Right lobe of liver (tissue), 6 donors: ENCODE measurements around the gene PTPRR. TPM values are rescaled to one million over a fixed set of nuclear protein-coding genes. Genes with fewer than 3 reads are reported as not detected.

Experiments used
- ATAC-seq, 4 donors: fragments of 200-7000 bp; cut with Tn5 transposase; one replicate each; pipeline ENCODE4 v1.9.1; 2020; ENCODE audit warnings: mild to moderate bottlenecking in 4 of 4, moderate library complexity in 4 of 4
- DNase-seq, 3 donors: peaks; one replicate each; pipeline ENCODE4 v3.0.0-alpha.2; 2020
- H3K27ac ChIP-seq, 3 donors: fragments of 200-600 bp; one replicate each; pipeline ENCODE4 v1.8.0; 2022
- H3K27me3 ChIP-seq, 2 donors: fragments of 200-600 bp; one replicate each; pipeline ENCODE4 v1.8.0; 2022
- H3K36me3 ChIP-seq, 4 donors: fragments of 200-600 bp; sonication (generic) in 1 of 4; one replicate each; pipeline versions ENCODE4 v1.5.1 to v1.8.0; 2017 to 2022; ENCODE audit warnings: control low read depth in 1 of 4
- H3K4me1 ChIP-seq, 4 donors: fragments of 200-600 bp; sonication (generic) in 1 of 4; one replicate each; pipeline versions ENCODE4 v1.5.1 to v1.8.0; 2017 to 2022; ENCODE audit warnings: control low read depth in 1 of 4
- H3K4me3 ChIP-seq, 3 donors: fragments of 200-600 bp; one replicate each; pipeline ENCODE4 v1.8.0; 2022
- H3K9me3 ChIP-seq, 4 donors: fragments of 200-600 bp; sonication (generic) in 1 of 4; one replicate each; pipeline versions ENCODE4 v1.5.1 to v1.8.0; 2017 to 2022; ENCODE audit warnings: control low read depth in 1 of 4
- POLR2A ChIP-seq: fragments of 450-650 bp; IDR thresholded peaks from one replicate; pipeline ENCODE4 v1.6.1; 2017; ENCODE audit warnings: antibody characterized with exemption, mild to moderate bottlenecking
- WGBS: methylation state at CpG from one replicate; pipeline ENCODE4 v1.1.6; 2018; ENCODE audit warnings: low coverage, low lambda C conversion rate; ENCODE audit not compliant: insufficient coverage; ENCODE audit errors: missing lambda C conversion rate; 5-methylcytosine and 5-hydroxymethylcytosine counted together
- intact Hi-C, 2 donors: fragments of 100-400 bp; cut with DNase I; formaldehyde crosslinking; loops; one replicate each; pipeline versions ENCODE4 v1.11.2 to v1.14.1; 2022
- total RNA-seq, 6 experiments: library from RNA; depleted of rRNA in 2 of 6; stranded (reverse); fragments of >200 nt in 2 of 6; fragmentation: NEBNext Ultra II Directional in 3 of 6; extraction: Animal tissue kit (Norgen Biotek cat#: 25700) in 3 of 6; gene quantifications; one replicate each; pipeline versions ENCODE4 v1.1.0 to v1.2.4, GENCODE V29; 2016 to 2023
- TF ChIP-seq, protein P1 (sequence below), 4 donors: fragments of 200-600 bp in 3 of 4; fragments of 450-650 bp in 1 of 4; IDR thresholded peaks; one replicate each; pipeline versions ENCODE4 v1.5.1 to v1.8.0; 2016 to 2022; ENCODE audit warnings: antibody characterized with exemption in 4 of 4, mild to moderate bottlenecking in 2 of 4
- donor health status: DM: no; HTN: yes; CAD: no.
- donor health status: DM: no; HTN: no; CAD: no.
- donor health status: DM: no; HTN: no; CAD: no.
- donor health status: DM: no; HTN: yes; CAD: no.
- donor health status: DM: no; HTN: yes; CAD: no.

PTPRR gene
- total RNA-seq, 6 experiments from 2014 or later: 0.12 TPM; not detected in 5

- Histone ChIP-seq H3K27me3 (no peaks in the 10 kb centered on the region), H3K36me3 (no peaks in the 10 kb centered on the region), H3K4me1 (no peaks in the 10 kb centered on the region), H3K27ac (no peak overlapping the region), H3K9me3 (no peaks in the 10 kb centered on the region), H3K4me3 (no peak overlapping the region)
- intact Hi-C loops: no loop called here
- WGBS: 76% methylated on average over 1 of the region's 1 CpG
- ATAC-seq (no peak), DNase-seq (no peak)
- TF ChIP-seq, protein P1, sequence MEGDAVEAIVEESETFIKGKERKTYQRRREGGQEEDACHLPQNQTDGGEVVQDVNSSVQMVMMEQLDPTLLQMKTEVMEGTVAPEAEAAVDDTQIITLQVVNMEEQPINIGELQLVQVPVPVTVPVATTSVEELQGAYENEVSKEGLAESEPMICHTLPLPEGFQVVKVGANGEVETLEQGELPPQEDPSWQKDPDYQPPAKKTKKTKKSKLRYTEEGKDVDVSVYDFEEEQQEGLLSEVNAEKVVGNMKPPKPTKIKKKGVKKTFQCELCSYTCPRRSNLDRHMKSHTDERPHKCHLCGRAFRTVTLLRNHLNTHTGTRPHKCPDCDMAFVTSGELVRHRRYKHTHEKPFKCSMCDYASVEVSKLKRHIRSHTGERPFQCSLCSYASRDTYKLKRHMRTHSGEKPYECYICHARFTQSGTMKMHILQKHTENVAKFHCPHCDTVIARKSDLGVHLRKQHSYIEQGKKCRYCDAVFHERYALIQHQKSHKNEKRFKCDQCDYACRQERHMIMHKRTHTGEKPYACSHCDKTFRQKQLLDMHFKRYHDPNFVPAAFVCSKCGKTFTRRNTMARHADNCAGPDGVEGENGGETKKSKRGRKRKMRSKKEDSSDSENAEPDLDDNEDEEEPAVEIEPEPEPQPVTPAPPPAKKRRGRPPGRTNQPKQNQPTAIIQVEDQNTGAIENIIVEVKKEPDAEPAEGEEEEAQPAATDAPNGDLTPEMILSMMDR (IDR thresholded peaks at IDR 0.05): no peak
- TF ChIP-seq POLR2A: no peak
Observed at GRCh38 chr12:70663838-70664237, 256.7 kb downstream of the PTPRR start.

GRCh38 chr12:70661466-70662161 is 258.9 kb downstream of the PTPRR start:
- H3K27ac ChIP-seq: no peak overlapping the region
- 42% methylated on average over 8 of the region's 8 CpGs for WGBS
- H3K9me3 ChIP-seq: no peaks in the 10 kb centered on the region
- no peaks in the 10 kb centered on the region for H3K36me3 ChIP-seq
- H3K4me1 ChIP-seq: no peaks in the 10 kb centered on the region
- intact Hi-C loops: no loop called here
- ATAC-seq: no peak
- no peaks in the 10 kb centered on the region for H3K27me3 ChIP-seq
- H3K4me3 ChIP-seq: no peak overlapping the region
- DNase-seq: no peak
- TF ChIP-seq, protein P1 (IDR thresholded peaks at IDR 0.05): no peak
- TF ChIP-seq POLR2A: no peak

DNA sequence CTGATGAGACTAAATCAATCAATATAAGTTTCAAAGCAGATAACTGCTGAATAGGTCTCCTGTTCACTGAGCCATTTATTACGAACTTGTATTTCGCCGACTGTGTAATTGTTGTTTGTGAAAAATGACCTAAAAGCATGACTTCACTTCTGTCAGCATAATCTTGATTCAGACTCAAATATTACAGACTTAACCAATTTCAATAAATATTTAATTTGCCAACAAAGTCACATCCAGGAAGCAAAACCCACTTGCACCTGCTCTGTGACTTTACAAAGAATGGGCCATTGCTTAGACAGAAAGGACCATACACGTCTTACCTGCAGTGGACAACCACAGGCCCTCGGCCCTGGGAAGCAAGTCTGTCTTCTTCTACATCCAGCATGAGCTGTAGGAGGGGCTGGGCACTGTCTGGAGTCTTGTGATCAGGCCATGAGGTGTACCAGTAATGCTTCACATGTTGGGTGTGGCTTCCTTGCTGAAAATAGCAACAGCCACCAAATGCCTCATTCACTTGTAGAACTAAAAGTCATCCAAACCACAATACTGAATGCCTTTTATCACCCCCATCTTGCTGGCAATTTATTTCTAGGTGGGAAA is 259.8 kb downstream of the PTPRR start:
- DNase-seq: no peak

GRCh38 chr12:70660002-70660604 is 260.4 kb downstream of the PTPRR start:
- intact Hi-C loops: no loop called here
- Histone ChIP-seq H3K4me3 (no peak overlapping the region), H3K4me1 (no peaks in the 10 kb centered on the region), H3K27ac (no peak overlapping the region), H3K36me3 (no peaks in the 10 kb centered on the region), H3K27me3 (no peaks in the 10 kb centered on the region), H3K9me3 (no peaks in the 10 kb centered on the region)
- WGBS: 81% methylated on average over 5 of the region's 5 CpGs
- TF ChIP-seq POLR2A: no peak
- TF ChIP-seq, protein P1 (IDR thresholded peaks at IDR 0.05): no peak
- no peak for ATAC-seq
- DNase-seq: no peak

More for the DNA sequence above, 259.8 kb downstream of the PTPRR start:
- no peaks in the 10 kb centered on the region for H3K4me1 ChIP-seq
- TF ChIP-seq, protein P1 (IDR thresholded peaks at IDR 0.05): no peak
- TF ChIP-seq POLR2A: no peak
- intact Hi-C loops: no loop called here
- WGBS: 63% methylated on average over 5 of the region's 5 CpGs
- H3K36me3 ChIP-seq: no peaks in the 10 kb centered on the region
- no peaks in the 10 kb centered on the region for H3K27me3 ChIP-seq
- H3K4me3 ChIP-seq: no peak overlapping the region
- H3K9me3 ChIP-seq: no peaks in the 10 kb centered on the region
- no peak for ATAC-seq
- H3K27ac ChIP-seq: no peak overlapping the region
